Adipose tissue (tissue), 3 donors: ENCODE results near the gene SEMA5B. TPM values are rescaled to one million over a fixed set of nuclear protein-coding genes. Genes with fewer than 3 reads are reported as not detected.

Experiments
- H3K27ac ChIP-seq: one replicate; pipeline ENCODE4 v1.5.1; 2013; ENCODE audit warnings: low read depth, low read length
- WGBS, 3 donors: extraction: QIAGEN DNeasy Blood & Tissue Kit; methylation state at CpG; one replicate each; pipeline ENCODE4 v1.1.7; 2013; 5-methylcytosine and 5-hydroxymethylcytosine counted together
- polyA plus RNA-seq, 3 donors: library from polyadenylated mRNA; stranded (reverse); fragments of 200-250 nt; gene quantifications; one replicate each; pipeline ENCODE4 v1.2.3, GENCODE V29; 2013
- donor health status: healthy with polysubstance abuse.
- donor health status: Bipolar disorder and iron deficiency.
- donor health status: healthy.

Gene SEMA5B
- polyA plus RNA-seq, 3 donors = 0.77 to 1.5 (median 1.4) TPM

DNA sequence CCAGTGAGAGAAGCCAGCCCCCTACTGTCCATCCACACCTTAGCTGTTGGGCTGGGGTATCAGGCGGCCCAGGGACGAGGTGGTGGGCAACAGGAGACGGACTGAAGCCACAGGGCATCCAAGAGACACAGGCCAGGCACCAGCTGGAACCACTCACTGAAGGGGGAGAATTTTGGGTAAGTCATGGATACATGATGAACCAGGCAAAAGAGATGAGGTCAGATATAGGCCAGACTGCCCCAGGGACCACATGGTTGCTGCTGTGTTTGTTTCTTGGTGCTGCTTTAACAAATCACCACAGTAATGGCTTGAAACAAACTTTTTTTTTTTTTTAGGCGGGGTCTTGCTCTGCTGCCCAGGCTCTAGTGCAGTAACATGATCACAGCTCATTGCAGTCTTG, 66.4 kb downstream of the SEMA5B start:
- WGBS, 3 donors = 66 to 77% (median 67%) methylated on average over 4 of the region's 4 CpGs
- H3K27ac ChIP-seq = no peak overlapping the region

DNA sequence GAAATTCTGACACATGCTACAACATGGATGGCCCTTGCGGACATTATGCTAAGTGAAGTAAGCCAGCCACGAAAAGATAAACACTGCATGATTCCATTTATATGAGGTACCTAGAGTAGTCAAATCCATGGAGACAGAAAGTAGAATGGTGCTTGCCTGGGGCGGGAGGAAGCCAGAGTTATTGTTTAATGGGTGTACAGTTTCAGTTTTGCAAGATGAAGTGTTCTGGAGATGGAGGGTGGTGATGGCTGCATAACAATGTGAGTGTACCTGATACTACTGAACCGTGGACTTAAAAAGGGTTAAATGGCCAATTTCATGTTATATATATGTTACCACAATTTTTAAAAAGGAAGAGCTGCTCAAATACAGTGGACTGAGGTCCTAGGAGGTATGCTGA, 66.9 kb downstream of the SEMA5B start:
- H3K27ac ChIP-seq = no peak overlapping the region
- WGBS, 3 donors = 92 to 93% (median 93%) methylated on average over 4 of the region's 4 CpGs

GRCh38 chr3:122959339-122959738, 68.2 kb downstream of the SEMA5B start:
- 59 to 90% (median 78%) methylated on average over 5 of the region's 5 CpGs for WGBS, 3 donors
- no peak overlapping the region for H3K27ac ChIP-seq

- WGBS, 3 donors = 26 to 62% (median 35%) methylated on average over 7 of the region's 7 CpGs
- no peak overlapping the region for H3K27ac ChIP-seq
Measured at GRCh38 chr3:122957707-122958689, 69.6 kb downstream of the SEMA5B start.

GRCh38 chr3:122956693-122957455, 70.7 kb downstream of the SEMA5B start:
- 79 to 84% (median 81%) methylated on average over 15 of the region's 15 CpGs for WGBS, 3 donors
- no peak overlapping the region for H3K27ac ChIP-seq

- no peak overlapping the region for H3K27ac ChIP-seq
- 82 to 87% (median 87%) methylated on average over 19 to 20 of the region's 20 CpGs for WGBS, 3 donors
Measured at GRCh38 chr3:122955916-122956692, 71.5 kb downstream of the SEMA5B start.

- 39 to 80% (median 43%) methylated on average over 3 of the region's 3 CpGs for WGBS, 3 donors
Measured at GRCh38 chr3:122952520-122952919, 75.0 kb downstream of the SEMA5B start.

DNA sequence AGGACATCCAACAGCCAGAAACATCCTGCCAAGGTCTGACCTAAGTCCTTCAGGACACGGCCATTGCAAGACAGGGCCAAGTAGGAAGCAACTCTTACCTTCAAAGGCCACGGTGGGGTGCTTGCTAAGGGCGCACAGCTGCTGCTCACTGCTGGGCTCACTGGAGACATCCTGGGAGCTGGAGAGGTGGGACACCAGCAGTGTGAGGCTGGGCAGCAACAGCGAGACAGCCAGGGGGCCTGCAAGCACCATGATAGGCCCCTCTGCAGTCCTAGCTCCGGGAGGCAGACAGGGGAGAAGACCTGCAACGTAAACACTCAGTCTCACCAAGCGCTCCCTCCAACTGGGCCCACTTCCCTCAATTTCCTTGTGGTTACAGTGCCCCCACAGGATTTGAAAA, 79.2 kb downstream of the SEMA5B start:
- 72 to 89% (median 73%) methylated on average over 7 of the region's 7 CpGs for WGBS, 3 donors
- H3K27ac ChIP-seq = no peak overlapping the region

More at GRCh38 chr3:122952520-122952919, 75.0 kb downstream of the SEMA5B start:
- no peak overlapping the region for H3K27ac ChIP-seq

- 37 to 71% (median 54%) methylated on average over 2 of the region's 2 CpGs for WGBS, 3 donors
- H3K27ac ChIP-seq = no peak overlapping the region
Measured at GRCh38 chr3:122947738-122948137, 79.8 kb downstream of the SEMA5B start.

DNA sequence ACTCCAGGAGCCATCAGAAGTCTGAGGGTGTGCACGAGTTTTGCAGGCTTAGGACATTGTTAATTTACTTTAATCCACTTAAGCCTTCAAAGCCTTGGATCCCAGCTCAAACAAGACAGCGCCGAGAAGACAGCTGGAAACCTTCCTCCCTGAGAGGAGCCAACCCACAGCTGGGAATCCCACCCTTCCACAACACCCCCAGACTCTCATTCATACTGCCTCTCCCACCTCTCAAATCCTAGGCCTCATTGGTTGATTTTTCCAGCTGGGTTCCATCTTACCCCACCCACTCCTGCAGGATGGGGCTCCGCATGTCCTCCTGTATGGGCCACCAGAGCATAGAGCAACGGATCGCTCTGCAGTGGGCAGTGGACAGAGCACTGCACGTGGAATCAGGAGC, 80.4 kb downstream of the SEMA5B start:
- H3K27ac ChIP-seq = no peak overlapping the region
- 76 to 90% (median 87%) methylated on average over 7 of the region's 7 CpGs for WGBS, 3 donors

- H3K27ac ChIP-seq = no peak overlapping the region
Measured at GRCh38 chr3:122946185-122946584, 81.4 kb downstream of the SEMA5B start.

GRCh38 chr3:122945230-122945629, 82.3 kb downstream of the SEMA5B start:
- no peak overlapping the region for H3K27ac ChIP-seq
- 74 to 88% (median 82%) methylated on average over 2 of the region's 2 CpGs for WGBS, 3 donors

DNA sequence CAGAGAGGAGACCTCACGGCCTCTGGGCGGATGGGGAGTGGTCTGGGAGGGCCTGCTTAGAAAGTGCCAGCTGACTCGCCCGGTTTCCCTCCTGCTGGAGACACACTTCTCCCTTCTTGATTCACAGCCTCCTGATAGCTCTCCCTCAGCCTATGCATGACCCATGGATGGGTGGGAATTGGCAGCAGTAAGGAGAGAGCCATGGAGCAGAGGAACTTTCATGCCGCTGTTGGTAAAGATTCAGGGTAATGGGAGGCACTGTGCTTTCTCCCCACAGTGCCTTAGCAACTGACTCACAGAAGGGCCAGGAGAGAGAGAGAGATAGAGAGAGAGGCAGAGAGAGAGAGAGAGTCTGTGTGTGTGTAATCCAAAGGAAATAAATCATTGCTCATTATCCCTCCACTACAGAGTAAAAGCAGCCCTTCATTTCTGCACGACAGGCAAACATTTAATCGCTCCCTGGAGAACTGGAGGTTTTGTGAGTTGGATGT, 82.8 kb downstream of the SEMA5B start:
- no peak overlapping the region for H3K27ac ChIP-seq
- 65 to 75% (median 70%) methylated on average over 7 of the region's 7 CpGs for WGBS, 3 donors

- 91 to 97% (median 95%) methylated on average over 3 of the region's 3 CpGs for WGBS, 3 donors
- H3K27ac ChIP-seq = no peak overlapping the region
Measured at GRCh38 chr3:122943828-122944190, 83.8 kb downstream of the SEMA5B start.

GRCh38 chr3:122942937-122943827, 84.4 kb downstream of the SEMA5B start:
- 49 to 53% (median 50%) methylated on average over 23 of the region's 23 CpGs for WGBS, 3 donors
- H3K27ac ChIP-seq = no peak overlapping the region

DNA sequence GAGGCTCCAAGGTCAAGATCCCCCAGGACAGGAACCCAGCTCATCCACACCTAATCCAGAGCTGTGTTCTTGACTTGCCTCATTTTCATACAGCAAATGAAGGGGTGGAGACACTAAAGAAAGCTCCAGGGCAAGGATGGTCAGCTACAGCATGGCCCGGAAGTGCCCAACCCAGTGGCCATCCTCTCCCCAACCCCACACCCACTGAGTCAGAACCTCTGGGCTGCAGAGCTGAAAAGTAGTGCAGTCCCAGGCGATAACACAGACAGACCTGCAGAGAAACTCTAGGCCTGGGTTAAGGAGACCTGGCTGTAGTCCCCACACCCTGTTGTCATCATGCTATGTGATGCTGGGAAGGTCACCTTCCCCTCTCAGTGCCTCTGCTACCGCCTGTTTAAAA, 85.3 kb downstream of the SEMA5B start:
- 85 to 94% (median 93%) methylated on average over 3 of the region's 3 CpGs for WGBS, 3 donors

More for the DNA sequence above, 85.3 kb downstream of the SEMA5B start:
- H3K27ac ChIP-seq = no peak overlapping the region
